Upper lobe of left lung (tissue), 4 donors: ENCODE results near the gene HLA-G.

Source experiments
- CTCF ChIP-seq, 6 experiments: fragments of 450-650 bp in 4 of 6; fragments of 200-600 bp in 2 of 6; sonication (generic) in 2 of 6; IDR thresholded peaks; one replicate each; pipeline ENCODE4 v1.5.1; 2016 to 2019; ENCODE audit warnings: antibody characterized with exemption in 6 of 6
- EP300 ChIP-seq, 4 donors: sonication (generic); formaldehyde crosslinking; IDR thresholded peaks; one replicate each; pipeline ENCODE4 v1.5.1; 2017; ENCODE audit warnings: antibody characterized with exemption in 4 of 4, control low read depth in 2 of 4
- POLR2A ChIP-seq, 4 donors: fragments of 450-650 bp; IDR thresholded peaks; one replicate each; pipeline ENCODE4 v1.5.1; 2016 to 2017; ENCODE audit warnings: antibody characterized with exemption in 4 of 4, mild to moderate bottlenecking in 2 of 4

GRCh38 chr6:29834564-29835436 lies 7.2 kb downstream of the HLA-G start:
- no peak for TF ChIP-seq POLR2A (IDR thresholded peaks at IDR 0.05)
- TF ChIP-seq CTCF (IDR thresholded peaks at IDR 0.05), result peak; percentile 52 to 87 (median 65)
- no peak for TF ChIP-seq EP300 (IDR thresholded peaks at IDR 0.05)
